ENCODE data around the gene RNF187. TPM values are rescaled to one million over a fixed set of nuclear protein-coding genes. Genes with fewer than 3 reads are reported as not detected.

RNF187 gene
- total RNA-seq (137 TPM), polyA plus RNA-seq (ENCODE audit: insufficient read depth, low read depth, low replicate concordance) (85.2 TPM)
- long read RNA-seq, donor 1, transcript RNF187-201 (4 exons, 3,017 nt), result major isoform, 50 of 61 reads
- long read RNA-seq, donor 1, partial matches to known transcripts, result 0 of 61 reads
- long read RNA-seq, donor 1, other reads (novel, unspliced or antisense), result 11 of 61 reads
- long read RNA-seq, donor 2, transcript RNF187-201 (4 exons, 3,017 nt), result major isoform, 30 of 30 reads
- long read RNA-seq, donor 2, partial matches to known transcripts, result 0 of 30 reads
- long read RNA-seq, donor 2, other reads (novel, unspliced or antisense), result 0 of 30 reads
- long read RNA-seq, donor 3, transcript RNF187-201 (4 exons, 3,017 nt), result major isoform, 20 of 32 reads
- long read RNA-seq, donor 3, partial matches to known transcripts, result 5 of 32 reads
- long read RNA-seq, donor 3, other reads (novel, unspliced or antisense), result 7 of 32 reads
- long read RNA-seq, donor 4, transcript RNF187-201 (4 exons, 3,017 nt), result major isoform, 45 of 45 reads
- long read RNA-seq, donor 4, partial matches to known transcripts, result 0 of 45 reads
- long read RNA-seq, donor 4, other reads (novel, unspliced or antisense), result 0 of 45 reads
- long read RNA-seq, donor 5, partial matches to known transcripts, result 0 of 1 reads
- long read RNA-seq, donor 5, other reads (novel, unspliced or antisense), result 0 of 1 reads
- long read RNA-seq, donor 6, transcript RNF187-201 (4 exons, 3,017 nt), result major isoform, 40 of 47 reads
- long read RNA-seq, donor 6, partial matches to known transcripts, result 0 of 47 reads
- long read RNA-seq, donor 6, other reads (novel, unspliced or antisense), result 7 of 47 reads
- long read RNA-seq, donor 7, transcript RNF187-201 (4 exons, 3,017 nt), result major isoform, 154 of 236 reads
- long read RNA-seq, donor 7, partial matches to known transcripts, result 6 of 236 reads
- long read RNA-seq, donor 7, other reads (novel, unspliced or antisense), result 76 of 236 reads
- long read RNA-seq, donor 8, transcript RNF187-201 (4 exons, 3,017 nt), result major isoform, 33 of 38 reads
- long read RNA-seq, donor 8, partial matches to known transcripts, result 5 of 38 reads
- long read RNA-seq, donor 8, other reads (novel, unspliced or antisense), result 0 of 38 reads
- long read RNA-seq, donor 9, transcript RNF187-201 (4 exons, 3,017 nt), result major isoform, 17 of 17 reads
- long read RNA-seq, donor 9, partial matches to known transcripts, result 0 of 17 reads
- long read RNA-seq, donor 9, other reads (novel, unspliced or antisense), result 0 of 17 reads
- long read RNA-seq, donor 10, transcript RNF187-201 (4 exons, 3,017 nt), result major isoform, 35 of 35 reads
- long read RNA-seq, donor 10, partial matches to known transcripts, result 0 of 35 reads
- long read RNA-seq, donor 10, other reads (novel, unspliced or antisense), result 0 of 35 reads

GRCh38 chr1:228487336-228488124, at the start of gene RNF187:
Gene RNF187 (plus strand): TSS chr1:228487382.
- peak within 1 kb of the TSS; percentile 52 to 99 (median 88) for H3K9ac ChIP-seq (ENCODE audit: low read length in 3 of 3)
- H3K4me3 ChIP-seq (ENCODE audit: low read length in 3 of 3), result peak within 1 kb of the TSS; percentile 77 to 100 (median 93)
- DNase-seq, result peak in 3 of 5 donors; percentile 7 to 96 (median 69)
- no peaks in the 10 kb centered on the region for H3K27me3 ChIP-seq (ENCODE audit: control insufficient read depth, insufficient read depth, low read length)
- no peak for FAIRE-seq
- peaks cover 0 to 14% (median 5%) of the 10 kb centered on the region in 3 donors for H3K36me3 ChIP-seq (ENCODE audit: control insufficient read depth in 2 of 3, insufficient read depth in 3 of 3, low read length in 3 of 3)
- no peaks in the 10 kb centered on the region for H3K9me3 ChIP-seq (ENCODE audit: control insufficient read depth in 2 of 3, insufficient read depth in 1 of 3, low read length in 3 of 3)
- intact Hi-C loops (cut with DNase I), result no loop called here
- H3K4me1 ChIP-seq (ENCODE audit: control insufficient read depth in 2 of 3, insufficient read depth in 2 of 3, low read depth in 1 of 3, low read length in 3 of 3), result peaks cover 0 to 13% (median 0%) of the 10 kb centered on the region in 3 donors
- no peak for TF ChIP-seq CTCF (IDR thresholded peaks at IDR 0.05; ENCODE audit: borderline replicate concordance, extremely low read depth, insufficient read depth)
- H3K27ac ChIP-seq (ENCODE audit: low read depth in 2 of 2, low read length in 2 of 2), result peak within 1 kb of the TSS; percentile 100

GRCh38 chr1:228437424-228437962, 49.7 kb upstream of the RNF187 start:
- intact Hi-C loops (cut with DNase I), result no loop called here
- H3K36me3 ChIP-seq (ENCODE audit: control insufficient read depth in 2 of 3, insufficient read depth in 3 of 3, low read length in 3 of 3), result no peaks in the 10 kb centered on the region
- DNase-seq (peak in 2 of 5 donors; percentile 32 to 59), FAIRE-seq (no peak)
- no peak overlapping the region for H3K27ac ChIP-seq (ENCODE audit: low read depth in 2 of 2, low read length in 2 of 2)
- no peak overlapping the region for H3K4me3 ChIP-seq (ENCODE audit: low read length in 3 of 3)
- no peaks in the 10 kb centered on the region for H3K27me3 ChIP-seq (ENCODE audit: control insufficient read depth, insufficient read depth, low read length)
- H3K9ac ChIP-seq (ENCODE audit: low read length in 3 of 3), result no peak overlapping the region
- no peak for TF ChIP-seq CTCF (IDR thresholded peaks at IDR 0.05; ENCODE audit: borderline replicate concordance, extremely low read depth, insufficient read depth)
- no peaks in the 10 kb centered on the region for H3K4me1 ChIP-seq (ENCODE audit: control insufficient read depth in 2 of 3, insufficient read depth in 2 of 3, low read depth in 1 of 3, low read length in 3 of 3)
- H3K9me3 ChIP-seq (ENCODE audit: control insufficient read depth in 2 of 3, insufficient read depth in 1 of 3, low read length in 3 of 3), result no peaks in the 10 kb centered on the region

GRCh38 chr1:228438266-228438665, 48.9 kb upstream of the RNF187 start:
- Histone ChIP-seq H3K4me3 (ENCODE audit: low read length in 3 of 3) (no peak overlapping the region), H3K27ac (ENCODE audit: low read depth in 2 of 2, low read length in 2 of 2) (no peak overlapping the region), H3K9me3 (ENCODE audit: control insufficient read depth in 2 of 3, insufficient read depth in 1 of 3, low read length in 3 of 3) (no peaks in the 10 kb centered on the region), H3K27me3 (ENCODE audit: control insufficient read depth, insufficient read depth, low read length) (no peaks in the 10 kb centered on the region), H3K9ac (ENCODE audit: low read length in 3 of 3) (no peak overlapping the region), H3K4me1 (ENCODE audit: control insufficient read depth in 2 of 3, insufficient read depth in 2 of 3, low read depth in 1 of 3, low read length in 3 of 3) (no peaks in the 10 kb centered on the region), H3K36me3 (ENCODE audit: control insufficient read depth in 2 of 3, insufficient read depth in 3 of 3, low read length in 3 of 3) (no peaks in the 10 kb centered on the region)
- DNase-seq, result no peak
- no peak for TF ChIP-seq CTCF (IDR thresholded peaks at IDR 0.05; ENCODE audit: borderline replicate concordance, extremely low read depth, insufficient read depth)
- intact Hi-C loops (cut with DNase I), result no loop called here
- no peak for FAIRE-seq
